ENCODE data around the gene FAM200A. TPM values are rescaled to one million over a fixed set of nuclear protein-coding genes. Genes with fewer than 3 reads are reported as not detected.
A peak's percentile ranks its signal among the peaks of the same experiment; 100 is the strongest.

The FAM200A gene
- total RNA-seq, 3 donors from 2014 or later (not counting 1 experiment from before 2014, with no cell fraction given), result 2.3 to 3.1 (median 2.6) TPM

- TF ChIP-seq CTCF (IDR thresholded peaks at IDR 0.05), result no peak
- Histone ChIP-seq H3K9me3 (ENCODE audit: control insufficient read depth, insufficient read depth, low read length) (peaks cover 41% of the 10 kb centered on the region), H3K27me3 (ENCODE audit: control insufficient read depth, insufficient read depth, low read length) (no peaks in the 10 kb centered on the region), H3K4me3 (ENCODE audit: low read length) (no peak overlapping the region), H3K4me1 (ENCODE audit: control insufficient read depth, insufficient read depth, low read length) (no peaks in the 10 kb centered on the region), H3K27ac (ENCODE audit: low read length) (no peak overlapping the region), H3K36me3 (ENCODE audit: control insufficient read depth, insufficient read depth, low read length) (peaks cover 13% of the 10 kb centered on the region)
- Mint-ChIP-seq H3K4me1 (no peaks in the 10 kb centered on the region), H3K9me3 (peaks cover 6 to 7% of the 10 kb centered on the region in 2 donors), H3K4me3 (no peak overlapping the region), H3K36me3 (peaks cover 15% of the 10 kb centered on the region), H3K27me3 (ENCODE audit: low read depth in 2 of 2) (no peaks in the 10 kb centered on the region), H3K27ac (no peak overlapping the region)
- ATAC-seq (no peak), DNase-seq (no peak)
- intact Hi-C loops (cut with micrococcal nuclease), result no loop called here
- 100% methylated on average over 1 of the region's 2 CpGs for WGBS (ENCODE audit: insufficient coverage)
These were observed 16.2 kb downstream of the FAM200A start for GRCh38 chr7:99535667-99536066.

DNA sequence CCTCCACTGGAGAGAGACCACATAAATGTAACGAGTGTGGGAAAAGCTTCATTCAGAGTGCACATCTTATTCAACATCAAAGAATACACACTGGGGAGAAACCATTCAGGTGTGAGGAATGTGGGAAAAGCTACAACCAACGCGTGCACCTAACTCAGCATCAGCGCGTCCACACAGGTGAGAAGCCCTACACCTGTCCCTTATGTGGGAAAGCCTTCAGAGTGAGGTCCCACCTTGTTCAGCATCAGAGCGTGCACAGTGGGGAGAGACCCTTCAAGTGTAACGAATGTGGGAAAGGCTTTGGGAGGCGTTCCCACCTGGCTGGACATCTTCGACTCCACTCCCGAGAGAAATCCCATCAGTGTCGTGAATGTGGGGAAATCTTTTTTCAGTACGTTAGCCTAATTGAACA is 20.6 kb downstream of the FAM200A start:
- Mint-ChIP-seq H3K36me3 (peaks cover 21% of the 10 kb centered on the region), H3K9me3 (peaks cover 6 to 11% of the 10 kb centered on the region in 2 donors)

DNA sequence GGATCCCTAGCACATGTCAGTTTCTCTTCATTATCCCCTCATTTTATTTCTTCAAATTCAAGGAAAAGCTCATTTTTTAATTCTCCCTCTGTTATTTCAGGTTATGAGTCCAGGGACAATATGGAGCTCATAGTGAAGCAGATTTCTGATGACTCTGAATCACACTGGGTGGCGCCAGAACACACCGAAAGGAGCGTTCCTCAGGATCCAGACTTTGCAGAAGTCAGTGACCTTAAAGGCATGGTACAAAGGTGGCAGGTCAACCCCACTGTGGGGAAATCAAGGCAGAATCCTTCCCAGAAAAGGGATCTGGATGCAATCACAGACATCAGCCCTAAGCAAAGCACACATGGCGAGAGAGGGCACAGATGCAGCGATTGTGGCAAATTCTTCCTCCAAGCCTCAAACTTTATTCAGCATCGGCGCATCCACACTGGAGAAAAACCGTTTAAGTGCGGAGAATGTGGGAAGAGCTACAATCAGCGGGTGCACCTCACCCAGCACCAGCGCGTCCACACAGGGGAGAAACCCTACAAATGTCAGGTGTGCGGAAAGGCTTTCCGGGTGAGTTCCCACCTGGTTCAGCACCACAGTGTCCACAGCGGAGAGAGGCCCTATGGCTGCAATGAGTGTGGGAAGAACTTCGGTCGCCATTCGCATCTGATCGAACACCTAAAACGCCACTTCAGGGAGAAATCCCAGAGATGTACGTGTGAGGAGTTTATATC is 26.0 kb downstream of the FAM200A start:
- Mint-ChIP-seq H3K36me3 (peaks cover 25% of the 10 kb centered on the region), H3K27me3 (ENCODE audit: low read depth in 2 of 2) (no peaks in the 10 kb centered on the region)
- intact Hi-C loops (cut with micrococcal nuclease), result no loop called here

More for the DNA sequence above, 20.6 kb downstream of the FAM200A start:
- Mint-ChIP-seq H3K27me3 (ENCODE audit: low read depth in 2 of 2) (no peaks in the 10 kb centered on the region), H3K4me3 (no peak overlapping the region), H3K27ac (no peak overlapping the region), H3K4me1 (no peaks in the 10 kb centered on the region)
- Histone ChIP-seq H3K4me1 (ENCODE audit: control insufficient read depth, insufficient read depth, low read length) (no peaks in the 10 kb centered on the region), H3K36me3 (ENCODE audit: control insufficient read depth, insufficient read depth, low read length) (peaks cover 24% of the 10 kb centered on the region), H3K9me3 (ENCODE audit: control insufficient read depth, insufficient read depth, low read length) (peaks cover 32% of the 10 kb centered on the region), H3K27ac (ENCODE audit: low read length) (no peak overlapping the region), H3K27me3 (ENCODE audit: control insufficient read depth, insufficient read depth, low read length) (no peaks in the 10 kb centered on the region), H3K4me3 (ENCODE audit: low read length) (no peak overlapping the region)
- ATAC-seq, result no peak
- no peak for DNase-seq
- WGBS (ENCODE audit: insufficient coverage), result 99% methylated on average over 12 of the region's 12 CpGs
- TF ChIP-seq CTCF (IDR thresholded peaks at IDR 0.05), result no peak
- intact Hi-C loops (cut with micrococcal nuclease), result no loop called here

More for the DNA sequence above, 26.0 kb downstream of the FAM200A start:
- H3K9me3 Mint-ChIP-seq, result peaks cover 0 to 4% of the 10 kb centered on the region in 2 donors
- DNase-seq (peak in 1 of 2 donors; percentile 46), ATAC-seq (no peak)
- WGBS (ENCODE audit: insufficient coverage), result 97% methylated on average over 21 of the region's 21 CpGs
- no peak overlapping the region for H3K27ac Mint-ChIP-seq
- no peak overlapping the region for H3K4me3 Mint-ChIP-seq
- TF ChIP-seq CTCF (IDR thresholded peaks at IDR 0.05), result no peak
- Histone ChIP-seq H3K27me3 (ENCODE audit: control insufficient read depth, insufficient read depth, low read length) (no peaks in the 10 kb centered on the region), H3K36me3 (ENCODE audit: control insufficient read depth, insufficient read depth, low read length) (peaks cover 25% of the 10 kb centered on the region), H3K27ac (ENCODE audit: low read length) (no peak overlapping the region), H3K4me3 (ENCODE audit: low read length) (no peak overlapping the region), H3K4me1 (ENCODE audit: control insufficient read depth, insufficient read depth, low read length) (no peaks in the 10 kb centered on the region), H3K9me3 (ENCODE audit: control insufficient read depth, insufficient read depth, low read length) (peaks cover 5% of the 10 kb centered on the region)
- H3K4me1 Mint-ChIP-seq, result no peaks in the 10 kb centered on the region

Measured in natural killer cell (primary cell).